ENCODE results near the gene SLC26A8.

- TF ChIP-seq RAD21 (IDR thresholded peaks at IDR 0.05) (no peak), CTCF (IDR thresholded peaks at IDR 0.05; ENCODE audit: low read depth, low read length, missing input control) (no peak), REST (IDR thresholded peaks at IDR 0.05) (no peak)
Measured at GRCh38 chr6:35984701-35985100, 39.7 kb downstream of the SLC26A8 start.

All from liver (tissue), 3 donors.